ENCODE data around the gene RGS12.

GRCh38 chr4:3284734-3285557, 7.9 kb upstream of the RGS12 start:
- TF ChIP-seq CTCF (IDR thresholded peaks at IDR 0.05) (no peak), POLR2AphosphoS5 (IDR thresholded peaks at IDR 0.05) (no peak)

Data from sigmoid colon (tissue), 4 donors.